HG03565 (cell line): Measurements from ENCODE around the gene TAOK1.
"Not testable (repeated sequence)": the region's sequence is repeated elsewhere in the genome, so short reads cannot be mapped to it uniquely, and the experiment has no call there.

Source experiments
- ATAC-seq: cut with Tn5 transposase; IDR thresholded peaks from one replicate; pipeline ENCODE4 v1.9.1; 2021; ENCODE audit warnings: mild to moderate bottlenecking, moderate library complexity; ENCODE audit not compliant: unreplicated experiment

The TAOK1 gene

GRCh38 chr17:29389982-29390850 lies at the start of gene TAOK1:
Gene TAOK1 (plus strand): TSS chr17:29390363. CDS start chr17:29451549, 61,186 bp downstream.
- peak; percentile 65 for ATAC-seq

- no peak for ATAC-seq
These were observed 48.4 kb upstream of the TAOK1 start for GRCh38 chr17:29341726-29342125.

- no peak for ATAC-seq
These were observed 47.9 kb upstream of the TAOK1 start for GRCh38 chr17:29342158-29342765.

- ATAC-seq, result no peak
These were observed 45.8 kb upstream of the TAOK1 start for GRCh38 chr17:29344201-29344856.

GRCh38 chr17:29345066-29345465 lies 45.1 kb upstream of the TAOK1 start:
- ATAC-seq, result no peak

GRCh38 chr17:29345470-29345869 lies 44.7 kb upstream of the TAOK1 start:
- not testable (repeated sequence) for ATAC-seq

- ATAC-seq, result no peak
These were observed 43.7 kb upstream of the TAOK1 start for GRCh38 chr17:29346462-29346861.

- no peak for ATAC-seq
These were observed 42.1 kb upstream of the TAOK1 start for GRCh38 chr17:29347831-29348629.

GRCh38 chr17:29349409-29349808 lies 40.8 kb upstream of the TAOK1 start:
- ATAC-seq, result no peak

- no peak for ATAC-seq
These were observed 38.0 kb upstream of the TAOK1 start for GRCh38 chr17:29352146-29352545.

- no peak for ATAC-seq
These were observed 32.9 kb upstream of the TAOK1 start for GRCh38 chr17:29357232-29357631.

- no peak for ATAC-seq
These were observed 32.3 kb upstream of the TAOK1 start for GRCh38 chr17:29357821-29358232.

- no peak for ATAC-seq
These were observed 31.7 kb upstream of the TAOK1 start for GRCh38 chr17:29358416-29358815.

- no peak for ATAC-seq
These were observed 30.4 kb upstream of the TAOK1 start for GRCh38 chr17:29359777-29360176.

- ATAC-seq, result no peak
These were observed 26.4 kb upstream of the TAOK1 start for GRCh38 chr17:29363716-29364115.

- ATAC-seq, result no peak
These were observed 25.5 kb upstream of the TAOK1 start for GRCh38 chr17:29364691-29365090.

- ATAC-seq, result no peak
These were observed 22.0 kb upstream of the TAOK1 start for GRCh38 chr17:29368161-29368560.

- ATAC-seq, result no peak
These were observed 21.2 kb upstream of the TAOK1 start for GRCh38 chr17:29368926-29369325.

GRCh38 chr17:29369831-29370735 lies 20.1 kb upstream of the TAOK1 start:
- peak; percentile 37 for ATAC-seq
